Activated CD4-positive, alpha-beta memory T cell treated with anti-CD3 and anti-CD28 coated beads, Interleukin-2, amount 10 ng/mL, durations not matched to agents 7 days and 5 days (primary cell): ENCODE data around the gene ZC3H12A. TPM values are rescaled to one million over a fixed set of nuclear protein-coding genes. Genes with fewer than 3 reads are reported as not detected.

ENCODE experiments used
- CTCF ChIA-PET: fragments of 350-600 bp; sonication (Branson Sonifier 250); formaldehyde crosslinking; loops from one replicate; lab custom pipeline; 2021; ENCODE audit warnings: antibody characterized with exemption, inconsistent platforms; lab: Charles Lee
- POLR2A ChIA-PET: fragments of 350-600 bp; sonication (Branson Sonifier 250); formaldehyde crosslinking; loops from one replicate; lab custom pipeline; 2021; ENCODE audit warnings: antibody characterized with exemption; lab: Charles Lee
- DNase-seq: peaks from one replicate; pipeline ENCODE4 v3.0.0-alpha.2; 2020
- H3K27ac Mint-ChIP-seq: one replicate; pipeline ENCODE4 v1.8.0; 2021; ENCODE audit warnings: mild to moderate bottlenecking, mixed read lengths
- H3K27me3 Mint-ChIP-seq: one replicate; pipeline ENCODE4 v1.8.0; 2021; ENCODE audit warnings: mixed read lengths
- H3K36me3 Mint-ChIP-seq: one replicate; pipeline ENCODE4 v1.8.0; 2021; ENCODE audit warnings: low read depth, mixed read lengths
- H3K4me1 Mint-ChIP-seq: one replicate; pipeline ENCODE4 v1.8.0; 2021; ENCODE audit warnings: mixed read lengths
- H3K4me3 Mint-ChIP-seq: one replicate; pipeline ENCODE4 v1.8.0; 2021; ENCODE audit warnings: mild to moderate bottlenecking, mixed read lengths
- H3K9me3 Mint-ChIP-seq: one replicate; pipeline ENCODE4 v1.8.0; 2021; ENCODE audit warnings: mixed read lengths
- total RNA-seq, 2 experiments: library from RNA; stranded (reverse); gene quantifications; one replicate each; pipeline ENCODE4 v1.2.3, GENCODE V29; 2021

Gene ZC3H12A
- total RNA-seq = 10 to 100 TPM; 29.9 to 31.1 TPM

DNA sequence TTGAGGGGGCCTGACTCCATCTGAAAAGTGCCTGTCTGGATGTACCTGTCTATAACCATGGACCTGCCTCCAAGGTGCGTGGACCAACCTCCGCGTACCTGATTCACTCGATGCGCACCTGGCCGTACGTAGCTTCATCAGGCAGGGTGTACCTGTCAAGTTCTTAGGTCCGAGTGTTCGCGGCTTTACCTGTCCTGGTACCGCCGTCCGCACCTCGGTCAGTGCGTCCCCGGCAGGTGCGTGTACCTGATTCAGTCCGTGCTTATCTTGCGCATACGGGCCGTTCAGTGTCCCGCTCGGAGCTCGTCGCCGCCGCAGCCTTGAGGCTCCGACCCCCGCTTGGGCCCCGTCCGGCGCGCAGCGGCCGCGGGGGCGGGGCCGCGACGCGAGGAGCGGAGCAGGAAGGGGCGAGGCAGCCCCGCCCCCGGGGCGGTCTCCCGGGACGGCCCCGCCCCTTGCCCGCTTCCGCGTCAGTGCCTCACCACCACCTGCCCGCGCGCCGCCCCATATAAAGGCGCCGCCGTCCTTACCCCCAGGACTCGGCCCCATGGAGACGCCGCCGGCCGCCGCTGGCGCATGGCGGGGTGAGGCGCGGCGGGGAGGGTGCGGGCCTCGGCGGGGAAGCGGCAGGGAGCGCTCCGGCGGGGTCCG lies at the start of gene ZC3H12A:
Gene ZC3H12A, plus strand, starts transcription at position 535 of the 651 bp plus-strand sequence. CDS start 917 bp downstream, outside the sequence.
- H3K9me3 Mint-ChIP-seq = no peaks in the 10 kb centered on the region
- peak; percentile 93 for DNase-seq
- ChIA-PET CTCF (interaction anchor here (1.2 to 5.7 kb wide), 6 partner anchors 13 to 215 kb away, joined by 3 to 59 read pairs (median 4); partner anchors contain the start of gene MEAF6), POLR2A (interaction anchor here (0.8 to 6.8 kb wide), 14 partner anchors 9 to 1856 kb away, joined by 3 to 99 read pairs (median 6); partner anchors contain the start of genes C1orf122, CDCA8, MEAF6 and MTF1)
- peaks cover 43% of the 10 kb centered on the region for H3K36me3 Mint-ChIP-seq
- peak within 1 kb of the TSS; percentile 99 for H3K27ac Mint-ChIP-seq
- peaks cover 54% of the 10 kb centered on the region for H3K4me1 Mint-ChIP-seq
- H3K4me3 Mint-ChIP-seq = peak within 1 kb of the TSS; percentile 98
- no peaks in the 10 kb centered on the region for H3K27me3 Mint-ChIP-seq

DNA sequence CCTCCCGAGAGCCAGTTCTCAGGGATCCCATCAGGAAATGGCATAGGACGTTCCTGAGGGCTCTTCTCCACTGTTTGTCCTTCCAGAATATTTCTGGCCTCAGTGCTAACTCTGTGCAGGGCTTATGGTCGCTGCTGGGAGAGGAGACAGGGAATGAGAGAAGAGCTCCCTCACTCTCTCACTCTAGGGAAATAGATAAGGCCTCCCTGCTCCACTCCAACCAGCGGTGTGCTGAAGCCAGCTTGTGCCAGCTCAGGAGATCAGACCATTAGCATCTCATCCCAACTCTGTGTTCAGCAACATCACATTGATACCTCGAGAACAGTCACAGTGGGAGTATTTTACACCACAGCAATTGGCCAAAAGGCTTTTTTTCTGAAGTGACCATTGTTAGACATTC lies 49.2 kb upstream of the ZC3H12A start:
- Mint-ChIP-seq H3K27ac (no peak overlapping the region), H3K9me3 (no peaks in the 10 kb centered on the region), H3K4me3 (no peak overlapping the region), H3K27me3 (peaks cover 16% of the 10 kb centered on the region), H3K4me1 (no peaks in the 10 kb centered on the region), H3K36me3 (no peaks in the 10 kb centered on the region)
- ChIA-PET CTCF (interaction anchor here (1.9 kb wide), 1 partner anchor 9 kb away, joined by 7 read pairs; no protein-coding TSS in a partner anchor), POLR2A (no interaction called here)
- DNase-seq = no peak

- no peaks in the 10 kb centered on the region for H3K4me1 Mint-ChIP-seq
- no peak overlapping the region for H3K4me3 Mint-ChIP-seq
- no peak for DNase-seq
- POLR2A ChIA-PET = no interaction called here
- H3K9me3 Mint-ChIP-seq = no peaks in the 10 kb centered on the region
- H3K36me3 Mint-ChIP-seq = no peaks in the 10 kb centered on the region
- H3K27ac Mint-ChIP-seq = no peak overlapping the region
- H3K27me3 Mint-ChIP-seq = peaks cover 9% of the 10 kb centered on the region
- CTCF ChIA-PET = no interaction called here
Measured at GRCh38 chr1:37429029-37429428, 45.4 kb upstream of the ZC3H12A start.

DNA sequence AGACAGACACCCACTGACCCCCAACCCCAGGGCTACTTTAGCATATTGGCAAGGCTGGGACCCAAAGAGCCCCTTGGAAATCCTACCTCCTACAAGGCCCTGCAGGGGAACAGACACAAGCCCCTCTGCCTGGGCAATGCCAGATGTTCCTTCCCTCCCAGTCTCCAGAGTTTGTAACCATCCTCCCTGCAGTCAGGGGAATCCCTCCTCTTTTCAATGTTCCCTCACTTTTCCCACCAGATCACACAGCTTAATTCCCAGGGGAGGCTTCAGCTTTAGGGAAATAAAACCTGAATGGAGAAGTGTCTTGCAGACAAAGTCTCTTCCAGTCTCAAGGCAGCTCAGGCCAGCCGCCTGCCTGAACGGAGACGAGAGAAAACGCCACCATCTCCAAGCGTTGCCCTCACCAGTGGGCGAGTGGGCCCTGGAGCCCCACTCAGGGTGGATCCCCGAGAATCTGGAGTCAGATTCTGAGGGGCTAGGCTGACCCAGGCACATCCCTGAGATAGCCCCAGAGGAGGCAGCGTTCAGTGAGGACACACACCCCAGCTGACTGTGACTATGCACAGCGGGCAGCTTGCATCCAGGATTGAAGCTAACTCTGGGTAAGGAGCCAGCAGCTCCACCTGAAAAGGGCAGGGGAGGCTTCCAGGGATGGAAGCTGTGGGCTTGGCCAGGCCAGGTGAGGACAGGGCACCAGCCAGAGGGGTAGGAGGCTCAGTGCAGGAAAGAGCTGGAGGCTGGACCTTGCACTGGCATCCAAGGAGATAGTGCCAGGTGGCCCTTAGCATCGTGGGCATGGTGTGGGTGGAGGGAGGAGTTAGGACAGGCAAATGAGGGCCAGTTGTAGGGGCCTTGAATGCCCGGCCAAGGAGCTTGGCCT lies 44.0 kb upstream of the ZC3H12A start:
- ChIA-PET POLR2A (no interaction called here), CTCF (no interaction called here)
- Mint-ChIP-seq H3K4me1 (no peaks in the 10 kb centered on the region), H3K27me3 (peaks cover 9% of the 10 kb centered on the region), H3K27ac (no peak overlapping the region), H3K36me3 (no peaks in the 10 kb centered on the region), H3K9me3 (no peaks in the 10 kb centered on the region), H3K4me3 (no peak overlapping the region)
- no peak for DNase-seq

- DNase-seq = no peak
- CTCF ChIA-PET = no interaction called here
- H3K4me1 Mint-ChIP-seq = no peaks in the 10 kb centered on the region
- H3K36me3 Mint-ChIP-seq = no peaks in the 10 kb centered on the region
- POLR2A ChIA-PET = no interaction called here
- no peaks in the 10 kb centered on the region for H3K9me3 Mint-ChIP-seq
- H3K27me3 Mint-ChIP-seq = peaks cover 13% of the 10 kb centered on the region
- no peak overlapping the region for H3K27ac Mint-ChIP-seq
- no peak overlapping the region for H3K4me3 Mint-ChIP-seq
Measured at GRCh38 chr1:37432716-37433115, 41.7 kb upstream of the ZC3H12A start.

DNA sequence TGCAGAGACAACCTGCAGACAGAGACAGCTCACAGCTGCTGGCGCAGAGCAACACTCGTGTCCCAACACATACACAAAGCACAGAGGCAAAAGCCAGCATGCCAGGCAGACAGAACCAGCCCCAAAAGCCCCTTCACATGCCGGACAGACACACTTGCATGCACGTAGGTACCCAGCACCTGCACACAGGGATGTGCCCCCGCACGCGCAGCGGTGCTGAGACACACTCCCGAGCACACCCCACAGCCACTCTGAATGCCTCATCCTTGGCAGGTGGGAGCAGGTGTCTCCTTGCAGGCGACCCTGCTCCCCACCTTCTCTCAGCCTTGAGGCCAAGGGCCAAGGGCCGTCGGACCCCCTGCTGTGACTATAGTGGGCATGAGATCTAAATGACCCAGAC lies 41.2 kb upstream of the ZC3H12A start:
- ChIA-PET CTCF (no interaction called here), POLR2A (no interaction called here)
- Mint-ChIP-seq H3K4me1 (no peaks in the 10 kb centered on the region), H3K9me3 (no peaks in the 10 kb centered on the region), H3K36me3 (no peaks in the 10 kb centered on the region), H3K27me3 (peaks cover 13% of the 10 kb centered on the region), H3K27ac (no peak overlapping the region), H3K4me3 (no peak overlapping the region)
- DNase-seq = no peak

DNA sequence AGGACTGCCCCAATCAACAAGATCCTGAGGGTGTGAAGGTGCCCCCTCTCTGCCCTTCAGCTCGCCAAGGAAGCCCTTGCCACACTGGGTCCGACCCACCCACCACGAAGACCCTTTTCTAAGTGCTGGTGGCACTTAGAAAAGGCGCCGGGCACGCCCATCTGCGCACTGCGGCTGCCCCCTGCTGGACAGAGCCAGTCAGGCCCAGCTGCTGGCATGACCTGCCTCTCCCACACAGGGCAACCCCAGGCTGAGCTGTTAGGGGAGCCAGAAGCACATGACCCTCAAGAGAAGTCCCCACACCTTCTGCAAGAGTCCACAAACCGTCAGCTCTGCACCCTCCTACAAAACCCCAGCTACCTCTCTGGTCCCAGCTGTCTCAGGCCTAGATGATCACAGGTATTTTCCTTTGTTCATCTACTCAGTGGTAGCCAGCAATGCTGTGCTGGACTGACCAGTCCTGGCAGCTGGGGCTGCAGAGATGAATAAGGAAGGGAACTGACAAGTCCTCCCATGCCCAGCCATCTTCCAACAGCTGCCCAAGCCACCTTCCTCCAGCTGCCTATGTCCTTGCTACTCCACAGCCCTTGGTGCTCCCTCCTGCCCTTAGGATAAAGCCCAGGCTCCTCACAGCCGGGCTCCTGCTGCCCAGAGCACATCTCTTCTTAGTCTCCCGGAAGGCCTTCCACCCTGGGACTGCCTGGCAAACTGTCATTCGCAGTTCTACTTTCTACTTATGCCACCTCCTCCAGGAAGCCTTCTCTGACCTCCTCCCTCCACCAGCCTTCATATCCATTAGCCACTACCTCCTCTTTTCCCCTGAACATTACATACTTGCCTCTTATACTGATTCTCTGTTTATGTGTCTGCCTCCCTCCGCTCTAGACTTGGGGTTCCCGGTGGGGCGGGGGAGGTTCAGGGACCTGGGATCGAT lies 39.8 kb upstream of the ZC3H12A start:
- DNase-seq = peak; percentile 74
- ChIA-PET POLR2A (no interaction called here), CTCF (interaction anchor here (0.6 to 2.2 kb wide), 15 partner anchors 10 to 919 kb away, joined by 3 to 14 read pairs (median 4); partner anchors contain the start of gene MEAF6)
- H3K9me3 Mint-ChIP-seq = no peaks in the 10 kb centered on the region
- no peak overlapping the region for H3K4me3 Mint-ChIP-seq
- no peaks in the 10 kb centered on the region for H3K36me3 Mint-ChIP-seq
- peaks cover 11% of the 10 kb centered on the region for H3K27me3 Mint-ChIP-seq
- H3K4me1 Mint-ChIP-seq = no peaks in the 10 kb centered on the region
- H3K27ac Mint-ChIP-seq = no peak overlapping the region

GRCh38 chr1:37437087-37437486 lies 37.3 kb upstream of the ZC3H12A start:
- no peak overlapping the region for H3K4me3 Mint-ChIP-seq
- H3K9me3 Mint-ChIP-seq = no peaks in the 10 kb centered on the region
- no peak overlapping the region for H3K27ac Mint-ChIP-seq
- no peaks in the 10 kb centered on the region for H3K4me1 Mint-ChIP-seq
- no peak for DNase-seq
- H3K36me3 Mint-ChIP-seq = no peaks in the 10 kb centered on the region
- ChIA-PET POLR2A (no interaction called here), CTCF (interaction anchor here (1.0 kb wide), 1 partner anchor 921 kb away, joined by 3 read pairs; no protein-coding TSS in a partner anchor)
- H3K27me3 Mint-ChIP-seq = peaks cover 9% of the 10 kb centered on the region

- no peaks in the 10 kb centered on the region for H3K9me3 Mint-ChIP-seq
- CTCF ChIA-PET = no interaction called here
- peaks cover 19% of the 10 kb centered on the region for H3K27me3 Mint-ChIP-seq
- H3K27ac Mint-ChIP-seq = no peak overlapping the region
- H3K4me1 Mint-ChIP-seq = no peaks in the 10 kb centered on the region
- no peak overlapping the region for H3K4me3 Mint-ChIP-seq
- POLR2A ChIA-PET = no interaction called here
- no peak for DNase-seq
- H3K36me3 Mint-ChIP-seq = no peaks in the 10 kb centered on the region
Measured at GRCh38 chr1:37438037-37438868, 36.1 kb upstream of the ZC3H12A start.

GRCh38 chr1:37438869-37439343 lies 35.5 kb upstream of the ZC3H12A start:
- H3K4me3 Mint-ChIP-seq = no peak overlapping the region
- H3K27ac Mint-ChIP-seq = no peak overlapping the region
- peaks cover 22% of the 10 kb centered on the region for H3K27me3 Mint-ChIP-seq
- ChIA-PET POLR2A (no interaction called here), CTCF (no interaction called here)
- no peaks in the 10 kb centered on the region for H3K9me3 Mint-ChIP-seq
- no peak for DNase-seq
- H3K36me3 Mint-ChIP-seq = no peaks in the 10 kb centered on the region
- H3K4me1 Mint-ChIP-seq = no peaks in the 10 kb centered on the region

- Mint-ChIP-seq H3K27ac (no peak overlapping the region), H3K27me3 (peaks cover 23% of the 10 kb centered on the region), H3K4me3 (no peak overlapping the region), H3K4me1 (no peaks in the 10 kb centered on the region), H3K9me3 (no peaks in the 10 kb centered on the region), H3K36me3 (no peaks in the 10 kb centered on the region)
- DNase-seq = no peak
- ChIA-PET POLR2A (no interaction called here), CTCF (no interaction called here)
Measured at GRCh38 chr1:37439349-37439995, 34.9 kb upstream of the ZC3H12A start.
